Measurements from ENCODE around the gene STH.
"Not testable (repeated sequence)": the region's sequence is repeated elsewhere in the genome, so short reads cannot be mapped to it uniquely, and the experiment has no call there.

STH gene

GRCh38 chr17:46002311-46002972 lies 3.4 kb downstream of the STH start:
- Mint-ChIP-seq H3K27ac (no peak overlapping the region), H3K27me3 (no peaks in the 10 kb centered on the region), H3K4me1 (no peaks in the 10 kb centered on the region), H3K9me3 (no peaks in the 10 kb centered on the region), H3K4me3 (no peak overlapping the region)
- DNase-seq (peak; percentile 71 to 78), ATAC-seq (peak; percentile 93)

- no peak for ATAC-seq
- Mint-ChIP-seq H3K27ac (peak overlapping the region in 1 of 2 donors; percentile 64), H3K4me3 (no peak overlapping the region), H3K9me3 (no peaks in the 10 kb centered on the region), H3K27me3 (no peaks in the 10 kb centered on the region), H3K4me1 (no peaks in the 10 kb centered on the region)
- DNase-seq, result no peak
Measured at GRCh38 chr17:46002973-46003316, 3.9 kb downstream of the STH start.

GRCh38 chr17:46003907-46004748 lies 5.1 kb downstream of the STH start:
- H3K27me3 Mint-ChIP-seq, result no peaks in the 10 kb centered on the region
- DNase-seq (no peak), ATAC-seq (no peak)
- H3K27ac Mint-ChIP-seq, result peak overlapping the region in 1 of 2 donors; percentile 91
- no peaks in the 10 kb centered on the region for H3K4me1 Mint-ChIP-seq
- H3K9me3 Mint-ChIP-seq, result no peaks in the 10 kb centered on the region
- no peak overlapping the region for H3K4me3 Mint-ChIP-seq

GRCh38 chr17:46006082-46006481 lies 7.0 kb downstream of the STH start:
- H3K9me3 Mint-ChIP-seq, H3K4me3 Mint-ChIP-seq, H3K27ac Mint-ChIP-seq, H3K4me1 Mint-ChIP-seq, DNase-seq, ATAC-seq, H3K27me3 Mint-ChIP-seq: not testable (repeated sequence)

GRCh38 chr17:46007461-46007965 lies 8.5 kb downstream of the STH start:
- ATAC-seq, result no peak
- H3K4me1 Mint-ChIP-seq, result no peaks in the 10 kb centered on the region
- no peak for DNase-seq
- H3K27ac Mint-ChIP-seq, result no peak overlapping the region
- no peak overlapping the region for H3K4me3 Mint-ChIP-seq
- no peaks in the 10 kb centered on the region for H3K9me3 Mint-ChIP-seq
- peaks cover 6% of the 10 kb centered on the region for H3K27me3 Mint-ChIP-seq

- no peaks in the 10 kb centered on the region for H3K9me3 Mint-ChIP-seq
- no peak overlapping the region for H3K4me3 Mint-ChIP-seq
- no peak overlapping the region for H3K27ac Mint-ChIP-seq
- DNase-seq (no peak), ATAC-seq (no peak)
- no peaks in the 10 kb centered on the region for H3K4me1 Mint-ChIP-seq
- peaks cover 6% of the 10 kb centered on the region for H3K27me3 Mint-ChIP-seq
Measured at GRCh38 chr17:46008591-46008990, 9.5 kb downstream of the STH start.

GRCh38 chr17:46009681-46010596 lies 10.9 kb downstream of the STH start:
- ATAC-seq, result no peak
- Mint-ChIP-seq H3K4me1 (no peaks in the 10 kb centered on the region), H3K27ac (no peak overlapping the region), H3K4me3 (no peak overlapping the region), H3K9me3 (no peaks in the 10 kb centered on the region), H3K27me3 (peaks cover 6% of the 10 kb centered on the region)
- DNase-seq, result no peak

GRCh38 chr17:46010597-46011186 lies 11.6 kb downstream of the STH start:
- ATAC-seq (no peak), DNase-seq (no peak)
- H3K9me3 Mint-ChIP-seq, result no peaks in the 10 kb centered on the region
- H3K4me1 Mint-ChIP-seq, result no peaks in the 10 kb centered on the region
- H3K4me3 Mint-ChIP-seq, result no peak overlapping the region
- H3K27ac Mint-ChIP-seq, result no peak overlapping the region
- peaks cover 6% of the 10 kb centered on the region for H3K27me3 Mint-ChIP-seq

GRCh38 chr17:46011711-46012505 lies 12.9 kb downstream of the STH start:
- H3K27me3 Mint-ChIP-seq, result peaks cover 6% of the 10 kb centered on the region
- H3K27ac Mint-ChIP-seq, result no peak overlapping the region
- ATAC-seq (no peak), DNase-seq (no peak)
- no peak overlapping the region for H3K4me3 Mint-ChIP-seq
- no peaks in the 10 kb centered on the region for H3K4me1 Mint-ChIP-seq
- no peaks in the 10 kb centered on the region for H3K9me3 Mint-ChIP-seq

- Mint-ChIP-seq H3K27me3 (peaks cover 6% of the 10 kb centered on the region), H3K27ac (peak overlapping the region in 1 of 2 donors; percentile 88), H3K9me3 (no peaks in the 10 kb centered on the region), H3K4me3 (no peak overlapping the region), H3K4me1 (no peaks in the 10 kb centered on the region)
- no peak for DNase-seq
- ATAC-seq, result no peak
Measured at GRCh38 chr17:46012506-46013079, 13.5 kb downstream of the STH start.

- ATAC-seq (no peak), DNase-seq (no peak)
- Mint-ChIP-seq H3K4me3 (no peak overlapping the region), H3K9me3 (no peaks in the 10 kb centered on the region), H3K4me1 (no peaks in the 10 kb centered on the region), H3K27me3 (peaks cover 6% of the 10 kb centered on the region), H3K27ac (no peak overlapping the region)
Measured at GRCh38 chr17:46013127-46013501, 14.1 kb downstream of the STH start.

GRCh38 chr17:46013502-46014165 lies 14.6 kb downstream of the STH start:
- no peak for ATAC-seq
- Mint-ChIP-seq H3K27ac (no peak overlapping the region), H3K4me1 (peaks cover 4% of the 10 kb centered on the region), H3K9me3 (peaks cover 3 to 4% of the 10 kb centered on the region in 2 donors), H3K27me3 (peaks cover 6% of the 10 kb centered on the region), H3K4me3 (no peak overlapping the region)
- no peak for DNase-seq

- not testable (repeated sequence) for H3K9me3 Mint-ChIP-seq, H3K27me3 Mint-ChIP-seq, H3K27ac Mint-ChIP-seq, DNase-seq, H3K4me3 Mint-ChIP-seq, ATAC-seq
- peaks cover 28% of the 10 kb centered on the region for H3K4me1 Mint-ChIP-seq
Measured at GRCh38 chr17:46019408-46019925, 20.4 kb downstream of the STH start.
